Measurements from ENCODE around the gene EFHD1.

Gene EFHD1

GRCh38 chr2:232652505-232652851, 19.1 kb downstream of the EFHD1 start:
- POLR2A ChIA-PET: no interaction called here
- CTCF ChIA-PET: interaction anchor here (1.5 kb wide), 1 partner anchor 12 kb away, joined by 5 read pairs; no protein-coding TSS in a partner anchor
- no peak for TF ChIP-seq CTCF (IDR thresholded peaks at IDR 0.05; ENCODE audit: control extremely low read depth, extremely low read depth, low read depth, missing control alignments)
- DNase-seq (ENCODE audit: extremely low spot score): no peak

GRCh38 chr2:232653441-232653840, 20.0 kb downstream of the EFHD1 start:
- ChIA-PET POLR2A (no interaction called here), CTCF (interaction anchor here (1.5 kb wide), 1 partner anchor 13 kb away, joined by 5 read pairs; no protein-coding TSS in a partner anchor)
- no peak for DNase-seq (ENCODE audit: extremely low spot score)
- no peak for TF ChIP-seq CTCF (IDR thresholded peaks at IDR 0.05; ENCODE audit: control extremely low read depth, extremely low read depth, low read depth, missing control alignments)

- TF ChIP-seq CTCF (IDR thresholded peaks at IDR 0.05; ENCODE audit: control extremely low read depth, extremely low read depth, low read depth, missing control alignments): no peak
- no peak for DNase-seq (ENCODE audit: extremely low spot score)
- POLR2A ChIA-PET: interaction anchor here (0.7 kb wide), 1 partner anchor 88 kb away, joined by 7 read pairs; no protein-coding TSS in a partner anchor
- CTCF ChIA-PET: no interaction called here
Observed at GRCh38 chr2:232655392-232655791, 22.0 kb downstream of the EFHD1 start.

- POLR2A ChIA-PET: no interaction called here
- CTCF ChIA-PET: no interaction called here
- peak; percentile 8 for TF ChIP-seq CTCF (IDR thresholded peaks at IDR 0.05; ENCODE audit: control extremely low read depth, extremely low read depth, low read depth, missing control alignments)
Observed at GRCh38 chr2:232658217-232658785, 24.9 kb downstream of the EFHD1 start.

DNA sequence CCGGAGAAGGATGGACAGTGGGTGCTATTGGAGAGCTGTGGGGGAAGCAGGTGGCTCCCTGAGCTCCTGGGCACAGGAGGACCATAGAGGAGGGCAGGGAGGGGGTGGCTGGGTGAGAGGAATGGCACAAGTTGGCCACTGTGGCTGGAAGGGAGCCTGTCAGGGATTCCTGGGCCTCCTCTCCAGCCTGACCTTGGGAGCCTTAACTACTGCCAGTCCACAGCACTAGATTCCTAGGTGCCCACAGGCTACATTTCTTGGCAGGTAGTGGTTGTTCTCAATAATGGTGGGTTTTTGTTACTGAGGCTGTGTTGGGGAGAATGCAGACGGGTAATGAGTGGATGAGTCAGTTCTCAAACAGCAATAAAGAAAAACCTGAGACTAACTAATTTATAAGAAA, 26.0 kb downstream of the EFHD1 start:
- no peak for TF ChIP-seq CTCF (IDR thresholded peaks at IDR 0.05; ENCODE audit: control extremely low read depth, extremely low read depth, low read depth, missing control alignments)
- no peak for DNase-seq (ENCODE audit: extremely low spot score)
- ChIA-PET POLR2A (interaction anchor here (0.6 kb wide), 1 partner anchor 1084 kb away, joined by 3 read pairs; no protein-coding TSS in a partner anchor), CTCF (no interaction called here)

More at GRCh38 chr2:232658217-232658785, 24.9 kb downstream of the EFHD1 start:
- no peak for DNase-seq (ENCODE audit: extremely low spot score)

DNA sequence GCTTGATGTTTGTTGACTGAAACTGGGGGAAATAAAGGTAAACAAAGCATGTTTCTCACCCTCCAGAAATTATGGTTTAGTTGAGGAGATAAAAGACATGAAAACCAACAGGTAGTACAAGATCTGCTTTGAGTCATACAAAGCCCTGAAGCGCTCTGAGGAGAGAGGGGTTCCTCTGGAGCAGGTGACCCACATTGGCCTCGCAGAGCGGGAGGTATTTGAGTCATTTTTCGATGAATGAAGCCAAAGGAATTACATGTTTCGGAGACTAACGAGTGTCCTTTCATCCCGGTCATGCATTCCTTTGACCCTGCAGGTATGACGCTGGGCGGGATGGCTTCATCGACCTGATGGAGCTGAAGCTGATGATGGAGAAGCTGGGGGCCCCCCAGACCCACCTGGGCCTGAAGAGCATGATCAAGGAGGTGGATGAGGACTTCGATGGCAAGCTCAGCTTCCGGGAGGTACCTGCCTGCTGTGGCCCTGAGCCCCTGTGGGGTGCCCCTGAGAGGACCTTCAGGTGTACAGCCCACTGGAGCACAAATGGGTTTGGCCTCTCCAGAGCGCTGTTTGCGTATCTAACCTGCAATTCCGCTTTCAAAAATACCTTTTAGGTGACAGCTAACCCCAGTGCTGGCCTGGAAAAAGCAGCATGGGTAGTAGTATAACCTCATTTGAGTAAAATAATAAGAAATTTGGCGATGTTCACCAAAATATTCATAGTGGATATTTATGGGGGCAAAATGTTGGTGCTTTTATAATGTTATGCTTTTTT, 29.3 kb downstream of the EFHD1 start:
- DNase-seq (ENCODE audit: extremely low spot score): no peak
- ChIA-PET POLR2A (no interaction called here), CTCF (no interaction called here)
- TF ChIP-seq CTCF (IDR thresholded peaks at IDR 0.05; ENCODE audit: control extremely low read depth, extremely low read depth, low read depth, missing control alignments): no peak

Measured in GM10248 (cell line).